Heart left ventricle (tissue), 13 donors: ENCODE measurements around the gene AKT1.

Experiments
- CTCF ChIP-seq, 12 donors: fragments of 200-600 bp; sonication (generic) in 4 of 12; IDR thresholded peaks; one replicate each; pipeline versions ENCODE4 v1.5.0 to v1.8.0; 2018 to 2022; ENCODE audit warnings: antibody characterized with exemption in 12 of 12, mild to moderate bottlenecking in 5 of 12
- POLR2A ChIP-seq, 2 donors: fragments of 450-650 bp; IDR thresholded peaks; one replicate each; pipeline ENCODE4 v1.6.1; 2017; ENCODE audit warnings: antibody characterized with exemption in 2 of 2, mild to moderate bottlenecking in 2 of 2, moderate library complexity in 2 of 2
- donor health status: ischemic (EF 13 %, LVEDD 7.1; RV severe dilation, severe dysfunction).
- donor health status: DM: no; HTN: yes; CAD: no.
- donor health status: DM: no; HTN: no; CAD: no.
- donor health status: ischemic (EF 25% LVEDD 6.9; RV normal size, moderate dysfunction).
- donor health status: ischemic (EF 25% LVEDD 5.7; RV mildly dilated, moderate dysfunction).
- donor health status: ischemic (EF 35%, LVEDD 5.7; RV mildly dilated, moderate dysfunction).
- donor health status: nonischemic (EF 11% LVEDD 7.7; RV severe dilation, severe dysfunction).
- donor health status: DM: yes; HTN: yes; CAD: no.
- donor health status: PGD.
- donor health status: ischemic (EF 29% LVEDD 5.4; RV normal size, mild dysfunction).
- donor health status: nonischemic (EF 23%, LVEDD 6.1; RV moderate dilation, normal function).

GRCh38 chr14:104766863-104767633, 28.5 kb downstream of the AKT1 start:
- TF ChIP-seq CTCF (IDR thresholded peaks at IDR 0.05) (no peak), POLR2A (IDR thresholded peaks at IDR 0.05) (no peak)
